Measurements from ENCODE around the gene PROM1. TPM values are rescaled to one million over a fixed set of nuclear protein-coding genes. Genes with fewer than 3 reads are reported as not detected.

The PROM1 gene
- total RNA-seq, 4 donors from 2014 or later, result 0.94 to 16.3 (median 4.4) TPM

- Histone ChIP-seq H3K9me3 (no peaks in the 10 kb centered on the region), H3K27me3 (no peaks in the 10 kb centered on the region), H3K27ac (no peak overlapping the region), H3K4me3 (no peak overlapping the region), H3K36me3 (no peaks in the 10 kb centered on the region), H3K4me1 (no peaks in the 10 kb centered on the region)
- ATAC-seq, result no peak
- 73% methylated on average over 1 of the region's 1 CpG; no CpG with 5 or more reads in 1 of the 2 donors for WGBS, 2 donors (ENCODE audit: low coverage in 1 of 2)
- TF ChIP-seq POLR2A (IDR thresholded peaks at IDR 0.05) (no peak), POLR2AphosphoS5 (IDR thresholded peaks at IDR 0.05) (no peak), EP300 (IDR thresholded peaks at IDR 0.05) (no peak), CTCF (IDR thresholded peaks at IDR 0.05) (no peak)
These were observed 95.6 kb downstream of the PROM1 start for GRCh38 chr4:15988222-15988621.

GRCh38 chr4:15986907-15987306 is 96.9 kb downstream of the PROM1 start:
- no peak for ATAC-seq

GRCh38 chr4:15983610-15984009 is 100.2 kb downstream of the PROM1 start:
- 80 to 86% methylated on average over 2 of the region's 2 CpGs for WGBS, 2 donors (ENCODE audit: low coverage in 1 of 2)
- Histone ChIP-seq H3K27me3 (no peaks in the 10 kb centered on the region), H3K36me3 (no peaks in the 10 kb centered on the region), H3K9me3 (no peaks in the 10 kb centered on the region), H3K4me1 (no peaks in the 10 kb centered on the region), H3K4me3 (no peak overlapping the region), H3K27ac (no peak overlapping the region)
- ATAC-seq, result no peak
- no peak for TF ChIP-seq EP300 (IDR thresholded peaks at IDR 0.05)
- TF ChIP-seq POLR2AphosphoS5 (IDR thresholded peaks at IDR 0.05), result no peak
- no peak for TF ChIP-seq POLR2A (IDR thresholded peaks at IDR 0.05)
- no peak for TF ChIP-seq CTCF (IDR thresholded peaks at IDR 0.05)

More at GRCh38 chr4:15986907-15987306, 96.9 kb downstream of the PROM1 start:
- Histone ChIP-seq H3K4me1 (no peaks in the 10 kb centered on the region), H3K27me3 (no peaks in the 10 kb centered on the region), H3K27ac (no peak overlapping the region), H3K9me3 (no peaks in the 10 kb centered on the region), H3K36me3 (no peaks in the 10 kb centered on the region), H3K4me3 (no peak overlapping the region)
- no peak for TF ChIP-seq CTCF (IDR thresholded peaks at IDR 0.05)
- TF ChIP-seq EP300 (IDR thresholded peaks at IDR 0.05), result no peak
- WGBS, 2 donors (ENCODE audit: low coverage in 1 of 2), result 50% methylated on average over 1 of the region's 5 CpGs; no CpG with 5 or more reads in 1 of the 2 donors

- ATAC-seq, result no peak
These were observed 100.8 kb downstream of the PROM1 start for GRCh38 chr4:15982842-15983524.

More at GRCh38 chr4:15982842-15983524, 100.8 kb downstream of the PROM1 start:
- WGBS, 2 donors (ENCODE audit: low coverage in 1 of 2), result 89 to 91% methylated on average over 7 to 8 of the region's 8 CpGs
- Histone ChIP-seq H3K36me3 (no peaks in the 10 kb centered on the region), H3K27me3 (no peaks in the 10 kb centered on the region), H3K4me1 (no peaks in the 10 kb centered on the region), H3K4me3 (no peak overlapping the region), H3K27ac (no peak overlapping the region), H3K9me3 (no peaks in the 10 kb centered on the region)
- TF ChIP-seq EP300 (IDR thresholded peaks at IDR 0.05), result no peak
- TF ChIP-seq POLR2A (IDR thresholded peaks at IDR 0.05), result no peak
- TF ChIP-seq POLR2AphosphoS5 (IDR thresholded peaks at IDR 0.05), result no peak
- no peak for TF ChIP-seq CTCF (IDR thresholded peaks at IDR 0.05)
